ENCODE results near the gene USP10.
"Not testable (repeated sequence)": the region's sequence is repeated elsewhere in the genome, so short reads cannot be mapped to it uniquely, and the experiment has no call there.

The USP10 gene

GRCh38 chr16:84728853-84729424 is 29.1 kb downstream of the USP10 start:
- DNase-seq (ENCODE audit: low read depth), result no peak

GRCh38 chr16:84729716-84730320 is 30.0 kb downstream of the USP10 start:
- no peak for DNase-seq (ENCODE audit: low read depth)

GRCh38 chr16:84730406-84731106 is 30.8 kb downstream of the USP10 start:
- DNase-seq (ENCODE audit: low read depth), result no peak

- not testable (repeated sequence) for DNase-seq (ENCODE audit: low read depth)
These were observed 32.5 kb downstream of the USP10 start for GRCh38 chr16:84732332-84732673.

- no peak for DNase-seq (ENCODE audit: low read depth)
These were observed 33.0 kb downstream of the USP10 start for GRCh38 chr16:84732674-84733352.

- DNase-seq (ENCODE audit: low read depth), result no peak
These were observed 36.2 kb downstream of the USP10 start for GRCh38 chr16:84735849-84736586.

- DNase-seq (ENCODE audit: low read depth), result no peak
These were observed 37.6 kb downstream of the USP10 start for GRCh38 chr16:84737192-84738011.

GRCh38 chr16:84738255-84739038 is 38.6 kb downstream of the USP10 start:
- DNase-seq (ENCODE audit: low read depth), result peak; percentile 62

GRCh38 chr16:84739349-84740124 is 39.7 kb downstream of the USP10 start:
- no peak for DNase-seq (ENCODE audit: low read depth)

GRCh38 chr16:84740596-84741116 is 40.9 kb downstream of the USP10 start:
- no peak for DNase-seq (ENCODE audit: low read depth)

GRCh38 chr16:84741340-84741830 is 41.6 kb downstream of the USP10 start:
- DNase-seq (ENCODE audit: low read depth), result no peak

- no peak for DNase-seq (ENCODE audit: low read depth)
These were observed 42.9 kb downstream of the USP10 start for GRCh38 chr16:84742641-84743092.

GRCh38 chr16:84746231-84746630 is 46.4 kb downstream of the USP10 start:
- no peak for DNase-seq (ENCODE audit: low read depth)

GRCh38 chr16:84746875-84747274 is 47.1 kb downstream of the USP10 start:
- no peak for DNase-seq (ENCODE audit: low read depth)

- not testable (repeated sequence) for DNase-seq (ENCODE audit: low read depth)
These were observed 48.4 kb downstream of the USP10 start for GRCh38 chr16:84748247-84748646.

- DNase-seq (ENCODE audit: low read depth), result no peak
These were observed 49.3 kb downstream of the USP10 start for GRCh38 chr16:84749072-84749471.

- no peak for DNase-seq (ENCODE audit: low read depth)
These were observed 50.0 kb downstream of the USP10 start for GRCh38 chr16:84749815-84750214.

GRCh38 chr16:84750575-84750974 is 50.8 kb downstream of the USP10 start:
- no peak for DNase-seq (ENCODE audit: low read depth)

GRCh38 chr16:84751241-84751640 is 51.4 kb downstream of the USP10 start:
- no peak for DNase-seq (ENCODE audit: low read depth)
